ENCODE results near the gene NSUN7. TPM values are rescaled to one million over a fixed set of nuclear protein-coding genes. Genes with fewer than 3 reads are reported as not detected.
"Not testable (repeated sequence)": the region's sequence is repeated elsewhere in the genome, so short reads cannot be mapped to it uniquely, and the experiment has no call there.

NSUN7 gene
- total RNA-seq, result 5.0 TPM

GRCh38 chr4:40749717-40750460 is at the start of gene NSUN7:
Gene NSUN7 (plus strand): TSS chr4:40749955. CDS start chr4:40750694, 739 bp downstream.
- Histone ChIP-seq H3K9me3 (no peaks in the 10 kb centered on the region), H3K4me1 (no peaks in the 10 kb centered on the region), H3K27me3 (no peaks in the 10 kb centered on the region), H3K4me3 (peak within 1 kb of the TSS; percentile 54 to 70), H3K27ac (peak within 1 kb of the TSS; percentile 45 to 53), H3K36me3 (no peaks in the 10 kb centered on the region)
- no peak for TF ChIP-seq CTCF (IDR thresholded peaks at IDR 0.05)
- DNase-seq (ENCODE audit: low spot score in 2 of 2), result peak in 1 of 2 donors; percentile 71
- intact Hi-C loops (cut with DNase I), result loop anchor here (5.0 kb wide), 2 partner anchors 67 to 147 kb away; no protein-coding TSS in a partner anchor

- intact Hi-C loops (cut with DNase I), result no loop called here
These were observed 47.5 kb upstream of the NSUN7 start for GRCh38 chr4:40702137-40702799.

GRCh38 chr4:40702800-40703151 is 47.0 kb upstream of the NSUN7 start:
- no peaks in the 10 kb centered on the region for H3K27me3 ChIP-seq
- TF ChIP-seq CTCF (IDR thresholded peaks at IDR 0.05), result no peak
- DNase-seq (ENCODE audit: low spot score in 2 of 2), result no peak
- H3K4me3 ChIP-seq, result no peak overlapping the region
- intact Hi-C loops (cut with DNase I), result no loop called here
- no peaks in the 10 kb centered on the region for H3K4me1 ChIP-seq
- no peak overlapping the region for H3K27ac ChIP-seq
- no peaks in the 10 kb centered on the region for H3K36me3 ChIP-seq
- H3K9me3 ChIP-seq, result no peaks in the 10 kb centered on the region

More at GRCh38 chr4:40702137-40702799, 47.5 kb upstream of the NSUN7 start:
- Histone ChIP-seq H3K27me3 (no peaks in the 10 kb centered on the region), H3K36me3 (no peaks in the 10 kb centered on the region), H3K27ac (no peak overlapping the region), H3K9me3 (no peaks in the 10 kb centered on the region), H3K4me3 (no peak overlapping the region), H3K4me1 (no peaks in the 10 kb centered on the region)
- DNase-seq (ENCODE audit: low spot score in 2 of 2), result no peak
- TF ChIP-seq CTCF (IDR thresholded peaks at IDR 0.05), result no peak

GRCh38 chr4:40704073-40704472 is 45.7 kb upstream of the NSUN7 start:
- intact Hi-C loops (cut with DNase I), result no loop called here
- Histone ChIP-seq H3K9me3 (no peaks in the 10 kb centered on the region), H3K27me3 (no peaks in the 10 kb centered on the region), H3K36me3 (no peaks in the 10 kb centered on the region), H3K4me1 (no peaks in the 10 kb centered on the region), H3K4me3 (no peak overlapping the region), H3K27ac (no peak overlapping the region)
- TF ChIP-seq CTCF (IDR thresholded peaks at IDR 0.05), result no peak
- no peak for DNase-seq (ENCODE audit: low spot score in 2 of 2)

GRCh38 chr4:40710484-40711254 is 39.1 kb upstream of the NSUN7 start:
- no peaks in the 10 kb centered on the region for H3K4me1 ChIP-seq
- H3K4me3 ChIP-seq, result no peak overlapping the region
- H3K36me3 ChIP-seq, result no peaks in the 10 kb centered on the region
- no peak for TF ChIP-seq CTCF (IDR thresholded peaks at IDR 0.05)
- intact Hi-C loops (cut with DNase I), result no loop called here
- no peak overlapping the region for H3K27ac ChIP-seq
- DNase-seq (ENCODE audit: low spot score in 2 of 2), result no peak
- H3K27me3 ChIP-seq, result no peaks in the 10 kb centered on the region
- H3K9me3 ChIP-seq, result no peaks in the 10 kb centered on the region

GRCh38 chr4:40713001-40713400 is 36.8 kb upstream of the NSUN7 start:
- intact Hi-C loops (cut with DNase I), result not testable (repeated sequence)

More at GRCh38 chr4:40713001-40713400, 36.8 kb upstream of the NSUN7 start:
- H3K9me3 ChIP-seq; H3K4me3 ChIP-seq; H3K4me1 ChIP-seq; DNase-seq (ENCODE audit: low spot score in 2 of 2); H3K27me3 ChIP-seq; H3K27ac ChIP-seq; H3K36me3 ChIP-seq: not testable (repeated sequence)

All from ascending aorta (tissue), 2 donors.